Hindlimb muscle (tissue), 1 donor: ENCODE results near the gene ATRIP. TPM values are rescaled to one million over a fixed set of nuclear protein-coding genes. Genes with fewer than 3 reads are reported as not detected.

ENCODE experiments used
- DNase-seq: peaks from one replicate; pipeline ENCODE4 v3.0.0-alpha.2; 2013
- polyA plus RNA-seq: library from polyadenylated mRNA; unstranded; fragments of 120-200 nt; gene quantifications from one replicate; pipeline ENCODE4 v1.2.1, GENCODE V29; 2013; ENCODE audit not compliant: insufficient read length

ATRIP gene
- polyA plus RNA-seq, 1 donor: 7.6 TPM

GRCh38 chr3:48505146-48505545 lies 58.6 kb downstream of the ATRIP start:
- DNase-seq: no peak

GRCh38 chr3:48505968-48506504 lies 59.5 kb downstream of the ATRIP start:
- no peak for DNase-seq

GRCh38 chr3:48507256-48508061 lies 60.9 kb downstream of the ATRIP start:
- DNase-seq: no peak

- DNase-seq: no peak
These were observed 65.0 kb downstream of the ATRIP start for GRCh38 chr3:48511551-48511950.

- no peak for DNase-seq
These were observed 68.1 kb downstream of the ATRIP start for GRCh38 chr3:48514431-48515227.

Other genes starting within 250 kb of the ATRIP start
- gene CAMP, start 223.2 kb upstream of the ATRIP start, polyA plus RNA-seq: 0.98 TPM
- gene ZNF589, start 205.6 kb upstream of the ATRIP start, polyA plus RNA-seq: 8.5 TPM
- gene NME6, start 145.4 kb upstream of the ATRIP start, polyA plus RNA-seq: 22.8 TPM
- not detected for gene SPINK8, start 113.1 kb upstream of the ATRIP start, polyA plus RNA-seq
- 0.14 TPM for gene FBXW12, start 74.5 kb upstream of the ATRIP start, polyA plus RNA-seq
- 32.2 TPM for gene PLXNB1, start 16.7 kb upstream of the ATRIP start, polyA plus RNA-seq
- gene CCDC51, start 6.6 kb upstream of the ATRIP start, polyA plus RNA-seq: 16.5 TPM
- 187 TPM for gene TMA7, start 6.5 kb upstream of the ATRIP start, polyA plus RNA-seq
- gene SHISA5, start 57.4 kb downstream of the ATRIP start, polyA plus RNA-seq: 62.4 TPM
- gene PFKFB4, start 110.1 kb downstream of the ATRIP start, polyA plus RNA-seq: 6.7 TPM
- 0.26 TPM for gene UCN2, start 117.0 kb downstream of the ATRIP start, polyA plus RNA-seq
- 9.3 TPM for gene COL7A1, start 148.6 kb downstream of the ATRIP start, polyA plus RNA-seq
- gene UQCRC1, start 162.9 kb downstream of the ATRIP start, polyA plus RNA-seq: 180 TPM
- not detected for gene TMEM89, start 175.0 kb downstream of the ATRIP start, polyA plus RNA-seq
- gene SLC26A6, start 188.7 kb downstream of the ATRIP start, polyA plus RNA-seq: 8.8 TPM
- gene CELSR3, start 216.1 kb downstream of the ATRIP start, polyA plus RNA-seq: 0.36 TPM
- 7.5 TPM for gene NCKIPSD, start 239.2 kb downstream of the ATRIP start, polyA plus RNA-seq